Stimulated activated effector memory CD8-positive, alpha-beta T cell treated with anti-CD3 and anti-CD28 coated beads, Interleukin-12 subunit alpha, Interleukin-12 subunit beta, amount 100 ng/mL, for 72 hours (primary cell): Measurements from ENCODE around the gene WDR45.

Experiments
- ATAC-seq: fragments of 150-1000 bp; cut with Tn5 transposase; 2 replicates; pipeline ENCODE4 v1.10.0; 2021
- DNase-seq, 2 donors: peaks; one replicate each; pipeline ENCODE4 v3.0.0; 2021 to 2022; ENCODE audit warnings: low spot score in 2 of 2
- H3K27ac Mint-ChIP-seq: one replicate; pipeline ENCODE4 v1.8.0; 2022; ENCODE audit warnings: mild to moderate bottlenecking, mixed read lengths
- H3K36me3 Mint-ChIP-seq: one replicate; pipeline ENCODE4 v1.8.0; 2022; ENCODE audit warnings: mild to moderate bottlenecking, mixed read lengths
- H3K4me1 Mint-ChIP-seq: one replicate; pipeline ENCODE4 v1.8.0; 2022; ENCODE audit warnings: mixed read lengths
- H3K4me3 Mint-ChIP-seq: one replicate; pipeline ENCODE4 v1.8.0; 2022; ENCODE audit warnings: mild to moderate bottlenecking, mixed read lengths
- H3K9me3 Mint-ChIP-seq: one replicate; pipeline ENCODE4 v1.8.0; 2022; ENCODE audit warnings: mixed read lengths

The WDR45 gene

GRCh38 chrX:49066278-49066677 lies 13.4 kb downstream of the WDR45 start:
- ATAC-seq (no peak), DNase-seq (no peak)
- no peak overlapping the region for H3K4me3 Mint-ChIP-seq
- H3K27ac Mint-ChIP-seq = no peak overlapping the region
- H3K4me1 Mint-ChIP-seq = peaks cover 5% of the 10 kb centered on the region
- no peaks in the 10 kb centered on the region for H3K9me3 Mint-ChIP-seq
- H3K36me3 Mint-ChIP-seq = peaks cover 12% of the 10 kb centered on the region

- Mint-ChIP-seq H3K36me3 (peaks cover 6% of the 10 kb centered on the region), H3K4me3 (no peak overlapping the region), H3K9me3 (no peaks in the 10 kb centered on the region), H3K4me1 (peaks cover 5% of the 10 kb centered on the region), H3K27ac (no peak overlapping the region)
- DNase-seq (no peak), ATAC-seq (no peak)
Observed at GRCh38 chrX:49064735-49065134, 15.0 kb downstream of the WDR45 start.

- H3K4me3 Mint-ChIP-seq = no peak overlapping the region
- peaks cover 5% of the 10 kb centered on the region for H3K4me1 Mint-ChIP-seq
- H3K36me3 Mint-ChIP-seq = peaks cover 6% of the 10 kb centered on the region
- no peaks in the 10 kb centered on the region for H3K9me3 Mint-ChIP-seq
- DNase-seq (no peak), ATAC-seq (no peak)
- no peak overlapping the region for H3K27ac Mint-ChIP-seq
Observed at GRCh38 chrX:49064303-49064702, 15.4 kb downstream of the WDR45 start.

- Mint-ChIP-seq H3K27ac (no peak overlapping the region), H3K4me1 (peaks cover 5% of the 10 kb centered on the region), H3K36me3 (peaks cover 6% of the 10 kb centered on the region), H3K9me3 (no peaks in the 10 kb centered on the region), H3K4me3 (no peak overlapping the region)
- no peak for ATAC-seq
- DNase-seq = no peak
Observed at GRCh38 chrX:49063715-49064114, 16.0 kb downstream of the WDR45 start.

- DNase-seq (no peak), ATAC-seq (no peak)
- peaks cover 6% of the 10 kb centered on the region for H3K36me3 Mint-ChIP-seq
- peak overlapping the region; percentile 65 for H3K27ac Mint-ChIP-seq
- H3K4me3 Mint-ChIP-seq = no peak overlapping the region
- H3K9me3 Mint-ChIP-seq = no peaks in the 10 kb centered on the region
- H3K4me1 Mint-ChIP-seq = no peaks in the 10 kb centered on the region
Observed at GRCh38 chrX:49061916-49062315, 17.8 kb downstream of the WDR45 start.

GRCh38 chrX:49061490-49061889 lies 18.2 kb downstream of the WDR45 start:
- ATAC-seq = no peak

GRCh38 chrX:49060914-49061313 lies 18.8 kb downstream of the WDR45 start:
- ATAC-seq (no peak), DNase-seq (no peak)
- no peaks in the 10 kb centered on the region for H3K9me3 Mint-ChIP-seq
- peak overlapping the region; percentile 65 for H3K27ac Mint-ChIP-seq
- no peaks in the 10 kb centered on the region for H3K4me1 Mint-ChIP-seq
- peaks cover 6% of the 10 kb centered on the region for H3K36me3 Mint-ChIP-seq
- no peak overlapping the region for H3K4me3 Mint-ChIP-seq

More at GRCh38 chrX:49061490-49061889, 18.2 kb downstream of the WDR45 start:
- H3K4me3 Mint-ChIP-seq = no peak overlapping the region
- H3K36me3 Mint-ChIP-seq = peaks cover 6% of the 10 kb centered on the region
- peak overlapping the region; percentile 65 for H3K27ac Mint-ChIP-seq
- DNase-seq = no peak
- no peaks in the 10 kb centered on the region for H3K4me1 Mint-ChIP-seq
- no peaks in the 10 kb centered on the region for H3K9me3 Mint-ChIP-seq

GRCh38 chrX:49059681-49060085 lies 20.0 kb downstream of the WDR45 start:
- DNase-seq = no peak
- Mint-ChIP-seq H3K27ac (peak overlapping the region; percentile 58), H3K4me1 (peaks cover 8% of the 10 kb centered on the region), H3K4me3 (no peak overlapping the region), H3K9me3 (no peaks in the 10 kb centered on the region), H3K36me3 (peaks cover 6% of the 10 kb centered on the region)
- ATAC-seq = no peak

- ATAC-seq = no peak
- H3K4me3 Mint-ChIP-seq = no peak overlapping the region
- H3K9me3 Mint-ChIP-seq = no peaks in the 10 kb centered on the region
- peak overlapping the region; percentile 58 for H3K27ac Mint-ChIP-seq
- peaks cover 11% of the 10 kb centered on the region for H3K36me3 Mint-ChIP-seq
- no peak for DNase-seq
- peaks cover 13% of the 10 kb centered on the region for H3K4me1 Mint-ChIP-seq
Observed at GRCh38 chrX:49059201-49059600, 20.5 kb downstream of the WDR45 start.

GRCh38 chrX:49058794-49059193 lies 20.9 kb downstream of the WDR45 start, which contains the start of gene CCDC120:
Gene CCDC120, plus strand, starts transcription at chrX:49058999. Its CDS starts 3,043 bp downstream, at chrX:49062042.
- Mint-ChIP-seq H3K9me3 (no peaks in the 10 kb centered on the region), H3K27ac (peak within 1 kb of the TSS; percentile 58), H3K4me1 (peaks cover 17% of the 10 kb centered on the region), H3K36me3 (peaks cover 11% of the 10 kb centered on the region), H3K4me3 (no peak within 1 kb of the TSS)
- no peak for DNase-seq
- ATAC-seq = no peak

- Mint-ChIP-seq H3K36me3 (peaks cover 13% of the 10 kb centered on the region), H3K4me1 (peaks cover 27% of the 10 kb centered on the region), H3K4me3 (peak overlapping the region; percentile 72), H3K9me3 (no peaks in the 10 kb centered on the region), H3K27ac (peak overlapping the region; percentile 92)
- ATAC-seq = no peak
- no peak for DNase-seq
Observed at GRCh38 chrX:49054073-49054762, 25.5 kb downstream of the WDR45 start.

GRCh38 chrX:49053223-49054072 lies 26.2 kb downstream of the WDR45 start:
- Mint-ChIP-seq H3K9me3 (no peaks in the 10 kb centered on the region), H3K4me3 (peak overlapping the region; percentile 72)

GRCh38 chrX:49043987-49044281 lies 35.8 kb downstream of the WDR45 start:
- no peak for ATAC-seq
- peak overlapping the region; percentile 86 for H3K4me3 Mint-ChIP-seq
- no peak for DNase-seq
- peaks cover 18% of the 10 kb centered on the region for H3K36me3 Mint-ChIP-seq
- H3K27ac Mint-ChIP-seq = peak overlapping the region; percentile 93
- no peaks in the 10 kb centered on the region for H3K9me3 Mint-ChIP-seq
- H3K4me1 Mint-ChIP-seq = peaks cover 34% of the 10 kb centered on the region

More at GRCh38 chrX:49053223-49054072, 26.2 kb downstream of the WDR45 start:
- Mint-ChIP-seq H3K4me1 (peaks cover 27% of the 10 kb centered on the region), H3K36me3 (peaks cover 13% of the 10 kb centered on the region), H3K27ac (peak overlapping the region; percentile 92)
- peak; percentile 29 to 75 for DNase-seq
- ATAC-seq = peak; percentile 89

GRCh38 chrX:49043220-49043986 lies 36.3 kb downstream of the WDR45 start, which contains the start of gene TFE3:
Gene TFE3, minus strand, starts transcription at chrX:49043357. Its CDS starts 131 bp downstream, at chrX:49043226.
- DNase-seq (peak; percentile 74 to 94), ATAC-seq (peak; percentile 93)
- peak within 1 kb of the TSS; percentile 86 for H3K4me3 Mint-ChIP-seq

GRCh38 chrX:49042581-49043219 lies 37.0 kb downstream of the WDR45 start:
- Mint-ChIP-seq H3K27ac (peak overlapping the region; percentile 93), H3K4me1 (peaks cover 39% of the 10 kb centered on the region), H3K4me3 (peak overlapping the region; percentile 86), H3K36me3 (peaks cover 30% of the 10 kb centered on the region), H3K9me3 (no peaks in the 10 kb centered on the region)
- peak; percentile 31 for ATAC-seq
- DNase-seq = peak in 1 of 2 donors; percentile 4

More at GRCh38 chrX:49043220-49043986, 36.3 kb downstream of the WDR45 start, which contains the start of gene TFE3:
- no peaks in the 10 kb centered on the region for H3K9me3 Mint-ChIP-seq
- peaks cover 39% of the 10 kb centered on the region for H3K4me1 Mint-ChIP-seq
- peaks cover 23% of the 10 kb centered on the region for H3K36me3 Mint-ChIP-seq
- H3K27ac Mint-ChIP-seq = peak within 1 kb of the TSS; percentile 93
